Common myeloid progenitor, CD34-positive (primary cell): ENCODE data around the gene MYLK4.

Experiments
- CTCF ChIA-PET: fragments of 350-600 bp; sonication (Branson Sonifier 250); formaldehyde crosslinking; loops from one replicate; lab custom pipeline; 2021; ENCODE audit warnings: antibody characterized with exemption; lab: Charles Lee
- POLR2A ChIA-PET: fragments of 350-600 bp; sonication (Branson Sonifier 250); formaldehyde crosslinking; loops from one replicate; lab custom pipeline; 2021; ENCODE audit warnings: antibody characterized with exemption; lab: Charles Lee
- DNase-seq, 3 donors: peaks; one replicate each; pipeline versions ENCODE4 v3.0.0 to v3.0.0-alpha.2; 2013
- H3K27ac ChIP-seq, 2 experiments: 1 replicate in 1 of 2; 2 replicates in 1 of 2; pipeline ENCODE4 v1.7.0; 2013; ENCODE audit warnings: inconsistent platforms in 2 of 2, low read length in 2 of 2, mild to moderate bottlenecking in 2 of 2, low read depth in 1 of 2, moderate library complexity in 1 of 2; ENCODE audit not compliant: severe bottlenecking in 2 of 2, insufficient read depth in 1 of 2, poor library complexity in 1 of 2
- H3K27me3 ChIP-seq, 5 experiments: replicated peaks in 2 of 5; 1 replicate in 3 of 5; 2 replicates in 2 of 5; pipeline versions ENCODE4 v1.6.1 to v1.7.0; 2013; ENCODE audit warnings: low read length in 4 of 5, mild to moderate bottlenecking in 2 of 5, moderate library complexity in 2 of 5, inconsistent platforms in 1 of 5; ENCODE audit not compliant: insufficient read depth in 5 of 5, control insufficient read depth in 4 of 5
- H3K36me3 ChIP-seq, 4 experiments: 1 replicate in 2 of 4; 2 replicates in 2 of 4; pipeline versions ENCODE4 v1.6.1 to v1.7.0; 2013; ENCODE audit warnings: low read length in 3 of 4, control low read depth in 1 of 4, mild to moderate bottlenecking in 1 of 4; ENCODE audit not compliant: control insufficient read depth in 4 of 4, insufficient read depth in 4 of 4
- H3K4me1 ChIP-seq, 4 experiments: 1 replicate in 3 of 4; 2 replicates in 1 of 4; pipeline versions ENCODE4 v1.6.1 to v1.7.1; 2013; ENCODE audit warnings: low read length in 3 of 4, mild to moderate bottlenecking in 3 of 4, control low read depth in 1 of 4, inconsistent platforms in 1 of 4, moderate library complexity in 1 of 4; ENCODE audit not compliant: control insufficient read depth in 4 of 4, insufficient read depth in 4 of 4; ENCODE audit errors: control extremely low read depth in 1 of 4
- H3K4me3 ChIP-seq, 7 experiments: 1 replicate in 4 of 7; 2 replicates in 3 of 7; pipeline versions ENCODE4 v1.5.1 to v1.7.0; 2013; ENCODE audit warnings: mild to moderate bottlenecking in 7 of 7, low read length in 6 of 7, moderate library complexity in 6 of 7, inconsistent platforms in 2 of 7, low read depth in 2 of 7, control low read depth in 1 of 7; ENCODE audit not compliant: insufficient read depth in 4 of 7, control insufficient read depth in 1 of 7; ENCODE audit errors: extremely low read depth in 1 of 7
- H3K9me3 ChIP-seq, 5 experiments: 1 replicate in 4 of 5; 2 replicates in 1 of 5; pipeline versions ENCODE4 v1.6.1 to v1.7.1; 2013; ENCODE audit warnings: low read length in 4 of 5, mild to moderate bottlenecking in 2 of 5, inconsistent platforms in 1 of 5, low read depth in 1 of 5, moderate library complexity in 1 of 5; ENCODE audit not compliant: control insufficient read depth in 4 of 5, insufficient read depth in 2 of 5; ENCODE audit errors: control extremely low read depth in 1 of 5
- WGBS: methylation state at CpG from one replicate; pipeline ENCODE4 v1.1.5; 2013; ENCODE audit not compliant: insufficient coverage; 5-methylcytosine and 5-hydroxymethylcytosine counted together

MYLK4 gene

GRCh38 chr6:2710412-2710811 is 40.3 kb downstream of the MYLK4 start:
- no peak overlapping the region for H3K27ac ChIP-seq
- no peak overlapping the region for H3K4me3 ChIP-seq
- no peaks in the 10 kb centered on the region for H3K27me3 ChIP-seq
- H3K4me1 ChIP-seq: peaks cover 4 to 29% (median 6%) of the 10 kb centered on the region in 4 experiments
- H3K36me3 ChIP-seq: peaks cover 0 to 2% (median 0%) of the 10 kb centered on the region in 4 experiments
- POLR2A ChIA-PET: no interaction called here
- no peak for DNase-seq
- peaks cover 0 to 22% (median 16%) of the 10 kb centered on the region in 5 experiments for H3K9me3 ChIP-seq
- CTCF ChIA-PET: interaction anchor here (1.2 to 2.7 kb wide), 3 partner anchors 8 to 28 kb away, joined by 3 to 7 read pairs (median 3); no protein-coding TSS in a partner anchor

DNA sequence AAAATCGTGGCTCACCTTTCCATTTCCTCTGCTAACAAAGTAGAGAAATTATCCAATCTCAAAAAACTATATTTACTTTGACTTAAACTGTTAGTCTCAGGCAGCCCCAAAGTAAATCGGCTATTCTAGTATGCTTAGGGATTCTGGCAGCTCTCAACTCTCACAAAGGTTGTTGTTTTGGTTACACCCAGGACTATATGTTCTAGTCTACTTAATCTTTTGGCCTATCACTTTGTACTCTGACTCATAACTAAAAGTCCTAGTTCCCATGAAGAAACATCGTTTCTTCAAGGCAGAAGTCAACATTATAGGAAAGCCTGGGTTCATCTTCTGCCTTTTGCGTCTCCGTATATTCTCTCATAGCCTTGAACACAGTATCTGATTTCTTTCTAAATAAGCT is 42.3 kb downstream of the MYLK4 start:
- no peak overlapping the region for H3K4me3 ChIP-seq
- peaks cover 0 to 2% (median 0%) of the 10 kb centered on the region in 4 experiments for H3K36me3 ChIP-seq
- no peak overlapping the region for H3K27ac ChIP-seq
- DNase-seq: no peak
- H3K4me1 ChIP-seq: peaks cover 4 to 24% (median 6%) of the 10 kb centered on the region in 4 experiments
- H3K27me3 ChIP-seq: no peaks in the 10 kb centered on the region
- POLR2A ChIA-PET: no interaction called here
- 98% methylated on average over 4 of the region's 5 CpGs for WGBS
- H3K9me3 ChIP-seq: peaks cover 0 to 22% (median 13%) of the 10 kb centered on the region in 5 experiments
- CTCF ChIA-PET: interaction anchor here (1.1 to 1.4 kb wide), 4 partner anchors 10 to 41 kb away, joined by 3 to 5 read pairs (median 4); no protein-coding TSS in a partner anchor

DNA sequence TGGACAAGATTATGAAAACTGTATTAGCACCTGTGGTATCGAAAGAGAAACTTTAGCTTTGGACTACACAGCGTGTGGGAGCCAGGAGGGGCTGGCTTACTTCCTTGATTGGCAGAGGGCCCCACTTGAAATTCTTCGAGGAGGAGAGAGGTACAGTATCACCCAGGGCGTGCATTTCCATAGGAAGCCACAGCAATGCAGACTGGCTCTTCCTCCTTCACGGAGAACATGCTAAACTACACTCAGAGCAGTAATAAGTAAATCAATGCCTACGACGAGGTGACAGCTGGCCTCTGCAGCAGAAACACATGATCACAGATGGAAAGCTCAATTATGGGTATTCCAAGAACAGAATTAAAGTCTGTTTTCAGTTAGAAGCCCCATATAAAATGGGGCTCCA is 44.2 kb downstream of the MYLK4 start:
- ChIA-PET CTCF (interaction anchor here (0.9 to 2.0 kb wide), 5 partner anchors 9 to 1111 kb away, joined by 3 to 7 read pairs (median 3); no protein-coding TSS in a partner anchor), POLR2A (interaction anchor here (0.7 kb wide), 1 partner anchor 27 kb away, joined by 3 read pairs; no protein-coding TSS in a partner anchor)
- H3K9me3 ChIP-seq: peaks cover 0 to 21% (median 13%) of the 10 kb centered on the region in 5 experiments
- peak; percentile 24 to 81 (median 68) for DNase-seq
- peaks cover 4 to 24% (median 6%) of the 10 kb centered on the region in 4 experiments for H3K4me1 ChIP-seq
- H3K36me3 ChIP-seq: peaks cover 0 to 2% (median 0%) of the 10 kb centered on the region in 4 experiments
- H3K27me3 ChIP-seq: no peaks in the 10 kb centered on the region
- peak overlapping the region in 6 of 7 experiments; percentile 17 to 71 (median 43) for H3K4me3 ChIP-seq
- 0% methylated on average over 5 of the region's 7 CpGs for WGBS
- H3K27ac ChIP-seq: peak overlapping the region in 1 of 2 experiments; percentile 12

DNA sequence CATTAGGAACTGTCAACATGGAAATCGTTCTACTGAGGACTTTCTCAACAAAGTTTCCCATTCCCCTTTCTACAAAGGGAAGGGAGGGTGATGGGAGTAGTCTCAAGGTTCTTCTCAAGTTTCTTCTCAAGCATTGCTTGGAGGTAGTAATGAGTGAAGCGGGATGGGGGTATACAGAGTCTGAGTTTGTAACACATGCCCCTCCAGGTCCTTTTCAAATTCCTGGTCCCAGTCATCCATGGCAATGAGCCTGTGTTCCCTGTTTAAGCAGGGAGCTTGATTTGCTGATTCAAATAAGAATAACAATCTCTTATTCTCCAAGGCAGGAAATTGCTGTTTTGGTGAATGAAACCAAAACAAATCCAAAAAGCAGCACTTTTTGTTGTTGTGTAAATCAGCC is 45.5 kb downstream of the MYLK4 start:
- ChIA-PET POLR2A (no interaction called here), CTCF (interaction anchor here (1.0 to 1.6 kb wide), 2 partner anchors 10 to 33 kb away, joined by 3 to 5 read pairs; no protein-coding TSS in a partner anchor)
- Histone ChIP-seq H3K4me1 (peaks cover 4 to 15% (median 6%) of the 10 kb centered on the region in 4 experiments), H3K27me3 (no peaks in the 10 kb centered on the region), H3K4me3 (no peak overlapping the region), H3K36me3 (no peaks in the 10 kb centered on the region), H3K27ac (no peak overlapping the region), H3K9me3 (peaks cover 0 to 9% (median 3%) of the 10 kb centered on the region in 5 experiments)
- WGBS: 100% methylated on average over 1 of the region's 2 CpGs
- DNase-seq: no peak

GRCh38 chr6:2697291-2697690 is 53.4 kb downstream of the MYLK4 start:
- no peak overlapping the region for H3K4me3 ChIP-seq
- DNase-seq: no peak
- H3K9me3 ChIP-seq: no peaks in the 10 kb centered on the region
- H3K4me1 ChIP-seq: no peaks in the 10 kb centered on the region
- H3K27me3 ChIP-seq: no peaks in the 10 kb centered on the region
- WGBS: 97% methylated on average over 12 of the region's 13 CpGs
- CTCF ChIA-PET: interaction anchor here (1.0 to 3.1 kb wide), 3 partner anchors 15 to 1100 kb away, joined by 3 to 11 read pairs (median 4); no protein-coding TSS in a partner anchor
- H3K36me3 ChIP-seq: no peaks in the 10 kb centered on the region
- no peak overlapping the region for H3K27ac ChIP-seq
- POLR2A ChIA-PET: no interaction called here

- Histone ChIP-seq H3K4me1 (no peaks in the 10 kb centered on the region), H3K9me3 (no peaks in the 10 kb centered on the region), H3K27ac (no peak overlapping the region), H3K27me3 (no peaks in the 10 kb centered on the region), H3K4me3 (no peak overlapping the region), H3K36me3 (no peaks in the 10 kb centered on the region)
- CTCF ChIA-PET: interaction anchor here (0.5 to 3.1 kb wide), 15 partner anchors 10 to 1099 kb away, joined by 3 to 11 read pairs (median 3); no protein-coding TSS in a partner anchor
- POLR2A ChIA-PET: no interaction called here
- peak; percentile 50 to 69 (median 61) for DNase-seq
- WGBS: 83% methylated on average over 1 of the region's 5 CpGs
Measured at GRCh38 chr6:2695454-2696095, 55.1 kb downstream of the MYLK4 start.

DNA sequence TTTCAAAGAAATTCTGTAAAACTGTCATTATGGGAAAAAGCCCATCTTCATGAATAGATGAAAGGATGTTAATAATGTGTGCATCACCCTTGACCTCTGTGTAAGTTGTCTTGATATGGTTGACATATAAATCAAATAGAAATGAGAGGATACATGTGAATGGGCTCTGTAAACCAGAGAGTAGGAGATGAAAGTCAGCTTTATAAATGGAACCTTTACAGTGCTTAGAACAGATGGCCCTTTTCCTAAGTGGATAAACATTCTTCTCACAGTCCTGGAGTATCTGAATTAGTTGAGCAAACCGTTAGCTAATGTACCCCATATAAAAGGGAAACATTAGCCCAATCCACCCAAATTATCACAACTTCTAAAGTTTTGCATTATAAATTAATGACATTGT is 57.5 kb downstream of the MYLK4 start:
- no peaks in the 10 kb centered on the region for H3K27me3 ChIP-seq
- H3K9me3 ChIP-seq: no peaks in the 10 kb centered on the region
- POLR2A ChIA-PET: no interaction called here
- no peaks in the 10 kb centered on the region for H3K36me3 ChIP-seq
- no peak overlapping the region for H3K27ac ChIP-seq
- DNase-seq: no peak
- WGBS: no CpG with 5 or more reads among the region's 1 CpG
- H3K4me3 ChIP-seq: no peak overlapping the region
- CTCF ChIA-PET: interaction anchor here (1.0 to 1.6 kb wide), 3 partner anchors 9 to 1097 kb away, joined by 3 read pairs; no protein-coding TSS in a partner anchor
- no peaks in the 10 kb centered on the region for H3K4me1 ChIP-seq
